Right ventricle myocardium inferior (tissue), 1 donor: ENCODE data around the gene HSP90AB1. TPM values are rescaled to one million over a fixed set of nuclear protein-coding genes. Genes with fewer than 3 reads are reported as not detected.
A peak's percentile ranks its signal among the peaks of the same experiment; 100 is the strongest.

ENCODE experiments used
- ATAC-seq: fragments of 200-7000 bp; cut with Tn5 transposase; one replicate; pipeline ENCODE4 v1.9.1; 2020; ENCODE audit warnings: mild to moderate bottlenecking, moderate library complexity
- DNase-seq: peaks from one replicate; pipeline ENCODE4 v3.0.0; 2021; ENCODE audit errors: missing footprints
- intact Hi-C: fragments of 100-400 bp; cut with DNase I; formaldehyde crosslinking; loops from one replicate; pipeline ENCODE4 v1.11.0; 2022
- total RNA-seq: library from RNA; stranded (reverse); fragmentation: NEBNext Ultra II Directional; extraction: Animal tissue kit (Norgen Biotek cat#: 25700); gene quantifications from one replicate; pipeline ENCODE4 v1.2.1, GENCODE V29; 2021
- donor health status: DM: no; HTN: yes; CAD: no; lungs with severe emphysema.

HSP90AB1 gene
- total RNA-seq, 1 donor from 2014 or later: 867 TPM

- ATAC-seq (no peak), DNase-seq (no peak)
- intact Hi-C loops: loop anchor here (10.0 kb wide), 1 partner anchor 194 kb away; no protein-coding TSS in a partner anchor
Measured at GRCh38 chr6:44260451-44261297, 13.8 kb downstream of the HSP90AB1 start.

- no peak for ATAC-seq
- intact Hi-C loops: loop anchor here (10.0 kb wide), 1 partner anchor 193 kb away; no protein-coding TSS in a partner anchor
- no peak for DNase-seq
Measured at GRCh38 chr6:44261581-44261980, 14.7 kb downstream of the HSP90AB1 start.

DNA sequence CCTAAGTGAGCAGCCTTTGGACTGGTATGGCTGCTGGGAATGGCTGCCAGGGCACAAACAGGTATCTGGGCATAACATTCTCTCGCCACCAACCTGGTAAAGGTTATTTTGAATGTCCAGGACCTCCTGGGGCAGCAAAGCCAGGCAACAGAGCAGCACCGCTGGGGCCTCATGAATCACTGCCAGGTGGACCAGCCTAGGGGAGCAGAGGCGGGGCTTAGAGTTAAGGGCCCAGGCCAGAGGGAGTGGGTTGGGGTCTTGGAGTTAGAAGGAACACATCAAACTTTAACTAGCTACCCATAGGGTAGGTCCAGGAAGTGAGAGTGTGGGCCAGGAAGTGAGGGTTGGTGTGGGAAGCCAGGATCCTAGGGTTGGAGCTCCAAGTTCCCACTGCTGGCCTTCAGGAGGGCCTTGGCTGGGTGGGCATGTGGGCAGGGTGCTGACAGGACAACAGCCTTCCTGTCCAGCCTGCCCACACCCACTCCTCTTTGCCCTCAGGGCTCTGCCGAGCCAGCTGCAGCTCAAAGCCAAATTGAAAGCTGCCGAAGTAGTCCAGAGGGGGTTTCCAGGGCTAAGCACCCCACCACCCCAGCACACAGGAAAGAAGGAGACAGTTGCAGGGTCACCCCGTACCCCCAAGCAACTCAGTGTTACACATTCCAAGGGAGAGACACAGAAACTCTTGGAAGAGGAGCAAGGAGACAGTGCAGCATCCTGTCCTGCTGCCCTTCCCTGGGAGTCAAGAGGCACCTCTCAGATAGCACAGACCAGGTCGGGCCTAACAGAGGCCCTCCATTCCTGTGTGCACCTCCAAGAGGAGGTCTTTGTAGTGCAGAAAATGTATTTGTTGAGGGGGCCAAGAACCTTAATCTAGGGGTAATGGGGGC lies 15.8 kb downstream of the HSP90AB1 start:
- intact Hi-C loops: loop anchor here (10.0 kb wide), 1 partner anchor 192 kb away; no protein-coding TSS in a partner anchor
- ATAC-seq (no peak), DNase-seq (no peak)

DNA sequence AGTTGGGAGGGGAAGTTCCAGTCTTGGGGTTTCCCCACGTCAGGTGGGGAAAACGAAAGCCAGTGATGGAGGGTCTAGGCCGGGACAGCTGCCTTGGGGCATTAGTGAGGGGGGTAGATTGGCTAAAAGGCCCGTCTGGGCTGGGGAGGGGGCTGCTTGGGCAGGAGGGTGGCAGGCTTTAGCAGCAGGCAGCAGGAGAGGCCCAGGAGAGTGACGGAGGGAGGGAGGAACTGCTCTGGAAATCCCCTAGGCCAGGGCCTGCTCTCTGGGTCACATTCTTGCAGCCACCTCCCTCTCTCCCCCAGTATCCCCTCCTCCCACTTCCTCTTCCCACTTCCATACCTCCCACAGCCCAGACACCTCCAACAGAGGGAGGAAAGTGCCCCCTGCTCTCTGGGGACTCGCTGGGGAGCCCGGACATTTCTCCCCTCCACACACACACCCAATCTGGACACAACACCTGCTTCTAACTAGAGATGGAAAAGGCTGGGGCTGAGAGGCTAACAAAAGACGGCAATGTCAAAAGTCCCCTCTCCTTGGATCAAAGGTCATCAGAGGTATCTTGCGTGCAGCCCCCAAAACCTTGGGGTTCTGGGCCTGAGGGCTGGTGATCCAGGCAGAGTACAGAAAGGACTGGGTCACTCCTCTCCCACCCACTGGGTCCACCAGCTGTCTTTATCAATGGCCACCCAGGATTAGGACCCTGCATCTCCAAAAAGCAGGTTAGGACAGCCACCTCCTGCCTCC lies 16.6 kb downstream of the HSP90AB1 start:
- intact Hi-C loops: loop anchor here (10.0 kb wide), 1 partner anchor 191 kb away; no protein-coding TSS in a partner anchor
- DNase-seq (no peak), ATAC-seq (no peak)

- intact Hi-C loops: loop anchor here (10.0 kb wide), 1 partner anchor 190 kb away; no protein-coding TSS in a partner anchor
Measured at GRCh38 chr6:44264154-44265006, 17.5 kb downstream of the HSP90AB1 start.

GRCh38 chr6:44265007-44265721 lies 18.3 kb downstream of the HSP90AB1 start, which contains the start of gene NFKBIE:
Gene NFKBIE, minus strand, starts transcription at chr6:44265551. Its CDS starts 205 bp downstream, at chr6:44265346.
- DNase-seq (peak; percentile 97), ATAC-seq (peak; percentile 96)
- intact Hi-C loops: loop anchor here (10.0 kb wide), 1 partner anchor 190 kb away; no protein-coding TSS in a partner anchor

More at GRCh38 chr6:44264154-44265006, 17.5 kb downstream of the HSP90AB1 start:
- DNase-seq: peak; percentile 88
- ATAC-seq: peak; percentile 1

- ATAC-seq (no peak), DNase-seq (no peak)
- intact Hi-C loops: loop anchor here (10.0 kb wide), 1 partner anchor 189 kb away; no protein-coding TSS in a partner anchor
Measured at GRCh38 chr6:44265722-44266233, 18.9 kb downstream of the HSP90AB1 start.

GRCh38 chr6:44266347-44266746 lies 19.4 kb downstream of the HSP90AB1 start:
- no peak for ATAC-seq
- intact Hi-C loops: loop anchor here (10.0 kb wide), 1 partner anchor 188 kb away; no protein-coding TSS in a partner anchor
- no peak for DNase-seq

GRCh38 chr6:44267252-44267651 lies 20.4 kb downstream of the HSP90AB1 start:
- intact Hi-C loops: loop anchor here (10.0 kb wide), 1 partner anchor 188 kb away; no protein-coding TSS in a partner anchor
- DNase-seq (no peak), ATAC-seq (no peak)

DNA sequence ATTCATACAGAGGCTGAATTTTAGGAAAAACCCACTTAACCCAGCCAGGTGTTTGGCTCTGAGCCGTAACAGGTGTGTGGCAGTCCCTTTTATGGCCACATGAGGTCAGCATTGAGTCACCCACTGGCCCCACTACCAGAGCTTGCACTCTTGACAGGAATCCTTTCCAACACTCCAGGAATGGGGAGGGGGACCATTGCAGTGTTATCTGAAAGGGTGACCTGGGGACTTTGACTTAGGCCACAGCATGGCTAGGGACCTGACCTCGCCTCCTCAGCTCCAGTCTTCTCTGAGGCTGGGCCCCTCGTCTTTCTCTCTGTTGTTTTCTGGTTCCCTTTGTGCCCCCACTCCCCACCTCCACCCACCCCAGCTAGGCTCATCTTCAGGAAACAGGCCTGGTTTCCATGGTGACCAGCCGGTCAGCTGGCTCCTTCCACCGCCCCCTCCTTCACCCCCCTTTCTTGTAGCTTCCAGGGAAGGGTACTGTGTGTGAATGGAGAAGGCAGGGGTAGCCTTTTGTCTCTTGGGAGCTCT lies 21.3 kb downstream of the HSP90AB1 start:
- no peak for DNase-seq

GRCh38 chr6:44269178-44269920 lies 22.4 kb downstream of the HSP90AB1 start:
- ATAC-seq: no peak
- DNase-seq: no peak
- intact Hi-C loops: loop anchor here (10.0 kb wide), 1 partner anchor 185 kb away; no protein-coding TSS in a partner anchor

More for the DNA sequence above, 21.3 kb downstream of the HSP90AB1 start:
- intact Hi-C loops: loop anchor here (1.0 to 10.0 kb wide), 2 partner anchors 70 to 187 kb away; no protein-coding TSS in a partner anchor
- ATAC-seq: no peak

DNA sequence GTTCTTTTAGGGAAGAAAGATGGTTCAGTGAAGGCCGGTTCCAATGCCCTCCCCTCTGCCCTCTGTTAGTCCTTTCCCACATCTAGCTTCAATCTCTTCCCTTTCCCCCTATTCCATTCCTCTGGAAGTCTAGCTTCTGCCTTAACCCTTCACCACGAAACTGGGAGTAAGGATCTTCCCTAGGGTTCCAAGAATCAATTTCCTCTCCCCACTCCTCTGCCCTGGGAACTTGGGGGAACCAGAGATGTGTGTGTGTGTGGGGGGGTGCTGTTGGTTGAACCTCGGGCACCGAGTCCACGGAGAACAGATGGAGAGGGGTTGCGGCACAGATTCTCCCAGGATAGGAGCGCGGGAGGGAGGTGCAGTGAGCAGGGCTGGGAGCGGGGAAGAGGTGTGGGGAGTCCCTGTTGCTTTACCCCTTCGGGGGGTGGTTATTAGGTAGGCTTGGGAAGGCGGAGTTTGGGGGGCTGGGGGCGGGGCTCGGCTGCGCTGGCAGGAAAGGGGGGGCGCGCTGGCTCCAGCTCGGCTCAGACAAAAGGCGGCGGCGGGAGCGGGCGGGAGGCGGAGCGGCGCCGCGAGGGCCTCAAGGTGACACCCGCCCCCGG lies 23.1 kb downstream of the HSP90AB1 start, which contains the start of gene TMEM151B:
Gene TMEM151B, plus strand, starts transcription at position 530 of the 605 bp plus-strand sequence. CDS start 293 bp downstream, outside the sequence.
- DNase-seq (no peak), ATAC-seq (no peak)
- intact Hi-C loops: loop anchor here (10.0 kb wide), 1 partner anchor 185 kb away; no protein-coding TSS in a partner anchor

- intact Hi-C loops: no loop called here
- no peak for ATAC-seq
- no peak for DNase-seq
Measured at GRCh38 chr6:44270526-44271405, 23.9 kb downstream of the HSP90AB1 start.

- ATAC-seq: no peak
- DNase-seq: no peak
- intact Hi-C loops: no loop called here
Measured at GRCh38 chr6:44271406-44271723, 24.5 kb downstream of the HSP90AB1 start.
